B cell (primary cell): ENCODE data around the gene ASCL2. TPM values are rescaled to one million over a fixed set of nuclear protein-coding genes. Genes with fewer than 3 reads are reported as not detected.
A peak's percentile ranks its signal among the peaks of the same experiment; 100 is the strongest.

Source experiments
- ATAC-seq: fragments of 200-7000 bp; cut with Tn5 transposase; one replicate; pipeline ENCODE4 v1.10.0; 2021; ENCODE audit warnings: low read depth, mild to moderate bottlenecking, moderate number of reproducible peaks, moderate library complexity
- CTCF ChIA-PET: fragments of 350-600 bp; sonication (Branson Sonifier 250); formaldehyde crosslinking; loops from one replicate; lab custom pipeline; 2021; ENCODE audit warnings: antibody characterized with exemption, inconsistent platforms; lab: Charles Lee
- POLR2A ChIA-PET: fragments of 350-600 bp; sonication (Branson Sonifier 250); formaldehyde crosslinking; loops from one replicate; lab custom pipeline; 2021; ENCODE audit warnings: antibody characterized with exemption; lab: Charles Lee
- DNase-seq: peaks from one replicate; pipeline ENCODE4 v3.0.0; 2013
- H2AFZ ChIP-seq: 2 replicates; pipeline ENCODE4 v1.6.1; 2012; ENCODE audit warnings: mild to moderate bottlenecking, low read depth, low read length; ENCODE audit not compliant: insufficient read depth, poor library complexity, severe bottlenecking
- H3K27ac ChIP-seq, 2 donors: 1 replicate in 1 of 2; 2 replicates in 1 of 2; pipeline ENCODE4 v1.5.1; 2012 to 2013; ENCODE audit warnings: low read length in 2 of 2, mild to moderate bottlenecking in 2 of 2, moderate library complexity in 1 of 2
- H3K27me3 ChIP-seq, 4 experiments: fragments of 200-600 bp in 1 of 4; sonication (generic) in 1 of 4; replicated peaks in 1 of 4; 1 replicate in 2 of 4; 2 replicates in 2 of 4; pipeline versions ENCODE4 v1.6.1 to v1.7.0; 2013 to 2016; ENCODE audit warnings: low read length in 3 of 4, mild to moderate bottlenecking in 2 of 4, mixed read lengths in 1 of 4, moderate library complexity in 1 of 4; ENCODE audit not compliant: insufficient read depth in 4 of 4, control insufficient read depth in 3 of 4; ENCODE audit errors: control extremely low read depth in 1 of 4
- H3K36me3 ChIP-seq, 2 experiments: replicated peaks in 1 of 2; 1 replicate in 1 of 2; 2 replicates in 1 of 2; pipeline versions ENCODE4 v1.6.1 to v1.7.1; 2013; ENCODE audit warnings: low read length in 1 of 2; ENCODE audit not compliant: insufficient read depth in 2 of 2, control insufficient read depth in 1 of 2; ENCODE audit errors: control extremely low read depth in 1 of 2, extremely low read depth in 1 of 2
- H3K4me1 ChIP-seq, 2 donors: fragments of 200-600 bp in 1 of 2; sonication (generic) in 1 of 2; 1 replicate in 1 of 2; 2 replicates in 1 of 2; pipeline versions ENCODE4 v1.5.1 to v1.6.1; 2013 to 2017; ENCODE audit warnings: low read length in 2 of 2; ENCODE audit not compliant: control insufficient read depth in 2 of 2, insufficient read depth in 2 of 2
- H3K4me2 ChIP-seq: replicated peaks from 2 replicates; pipeline ENCODE3; 2012; ENCODE audit warnings: mild to moderate bottlenecking, low read depth, low read length; ENCODE audit not compliant: poor library complexity, severe bottlenecking
- H3K4me3 ChIP-seq, 5 experiments: fragments of 200-600 bp in 1 of 5; sonication (generic) in 1 of 5; 1 replicate in 3 of 5; 2 replicates in 2 of 5; pipeline versions ENCODE4 v1.5.1 to v1.7.0; 2011 to 2016; ENCODE audit warnings: low read length in 4 of 5, mild to moderate bottlenecking in 4 of 5, low read depth in 2 of 5, control low read depth in 1 of 5, moderate library complexity in 1 of 5; ENCODE audit not compliant: insufficient read depth in 1 of 5; ENCODE audit errors: control extremely low read depth in 1 of 5, extremely low read depth in 1 of 5
- H3K79me2 ChIP-seq: fragments of 200-600 bp; sonication (generic); one replicate; pipeline ENCODE4 v1.6.0; 2016; ENCODE audit warnings: low read length; ENCODE audit not compliant: control insufficient read depth, insufficient read depth
- H3K9ac ChIP-seq: fragments of 200-600 bp; sonication (generic); 2 replicates; pipeline ENCODE4 v1.6.1; 2017; ENCODE audit warnings: mild to moderate bottlenecking, low read length, moderate library complexity
- H3K9me3 ChIP-seq, 3 donors: one replicate each; pipeline versions ENCODE4 v1.6.1 to v1.7.1; 2013; ENCODE audit warnings: low read length in 2 of 3; ENCODE audit not compliant: control insufficient read depth in 2 of 3, insufficient read depth in 1 of 3; ENCODE audit errors: control extremely low read depth in 1 of 3
- H4K20me1 ChIP-seq: 2 replicates; pipeline ENCODE4 v1.6.0; 2012; ENCODE audit warnings: mild to moderate bottlenecking, low read length; ENCODE audit not compliant: insufficient read depth, control insufficient read depth, poor library complexity, severe bottlenecking
- H3K27ac Mint-ChIP-seq: one replicate; pipeline ENCODE4 v1.8.0; 2021; ENCODE audit warnings: mixed read lengths
- H3K27me3 Mint-ChIP-seq: one replicate; pipeline ENCODE4 v1.8.0; 2021; ENCODE audit warnings: mixed read lengths
- H3K4me1 Mint-ChIP-seq: one replicate; pipeline ENCODE4 v1.8.0; 2021; ENCODE audit warnings: mixed read lengths
- H3K4me3 Mint-ChIP-seq: one replicate; pipeline ENCODE4 v1.8.0; 2021; ENCODE audit warnings: mixed read lengths
- H3K9me3 Mint-ChIP-seq: one replicate; pipeline ENCODE4 v1.8.0; 2022; ENCODE audit warnings: mixed read lengths; ENCODE audit not compliant: insufficient read depth
- EZH2 ChIP-seq: IDR thresholded peaks from 2 replicates; pipeline ENCODE4 v1.6.1; 2012; ENCODE audit warnings: borderline replicate concordance, low read depth, mild to moderate bottlenecking, moderate library complexity, low read length; ENCODE audit not compliant: insufficient read depth, poor library complexity, severe bottlenecking
- WGBS: methylation state at CpG from one replicate; pipeline ENCODE4 v1.1.5; 2013; ENCODE audit warnings: missing lambda C conversion rate; ENCODE audit not compliant: insufficient coverage; 5-methylcytosine and 5-hydroxymethylcytosine counted together
- intact Hi-C: fragments of 100-400 bp; cut with micrococcal nuclease; formaldehyde crosslinking; loops from one replicate; pipeline ENCODE4 v1.10.0; 2022
- polyA minus RNA-seq: library from RNA; depleted of rRNA, polyadenylated mRNA; stranded (reverse); fragments of >200 nt; gene quantifications from 2 replicates; pipeline ENCODE4 v1.2.3, GENCODE V29; 2012
- polyA plus RNA-seq: library from polyadenylated mRNA; depleted of rRNA; stranded (reverse); fragments of >200 nt; gene quantifications from 2 replicates; pipeline ENCODE4 v1.2.3, GENCODE V29; 2012
- total RNA-seq, 2 donors: library from RNA; stranded (reverse); fragments of 120-200 nt in 1 of 2; gene quantifications; 1 replicate in 1 of 2; 2 replicates in 1 of 2; pipeline versions ENCODE4 v1.2.3 to v1.2.4, GENCODE V29; 2013 to 2022
- TF ChIP-seq, protein P1 (sequence below): fragments of 200-600 bp; IDR thresholded peaks from one replicate; pipeline ENCODE4 v1.8.0; 2022; ENCODE audit warnings: antibody characterized with exemption, mild to moderate bottlenecking

The ASCL2 gene, protein sequence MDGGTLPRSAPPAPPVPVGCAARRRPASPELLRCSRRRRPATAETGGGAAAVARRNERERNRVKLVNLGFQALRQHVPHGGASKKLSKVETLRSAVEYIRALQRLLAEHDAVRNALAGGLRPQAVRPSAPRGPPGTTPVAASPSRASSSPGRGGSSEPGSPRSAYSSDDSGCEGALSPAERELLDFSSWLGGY
- total RNA-seq (2.0 and 2.2 TPM in 2 replicates), polyA plus RNA-seq (1.6 and 2.1 TPM in 2 replicates), polyA minus RNA-seq (4.7 and 4.9 TPM in 2 replicates)
- 0.23 TPM for total RNA-seq (2013)

DNA sequence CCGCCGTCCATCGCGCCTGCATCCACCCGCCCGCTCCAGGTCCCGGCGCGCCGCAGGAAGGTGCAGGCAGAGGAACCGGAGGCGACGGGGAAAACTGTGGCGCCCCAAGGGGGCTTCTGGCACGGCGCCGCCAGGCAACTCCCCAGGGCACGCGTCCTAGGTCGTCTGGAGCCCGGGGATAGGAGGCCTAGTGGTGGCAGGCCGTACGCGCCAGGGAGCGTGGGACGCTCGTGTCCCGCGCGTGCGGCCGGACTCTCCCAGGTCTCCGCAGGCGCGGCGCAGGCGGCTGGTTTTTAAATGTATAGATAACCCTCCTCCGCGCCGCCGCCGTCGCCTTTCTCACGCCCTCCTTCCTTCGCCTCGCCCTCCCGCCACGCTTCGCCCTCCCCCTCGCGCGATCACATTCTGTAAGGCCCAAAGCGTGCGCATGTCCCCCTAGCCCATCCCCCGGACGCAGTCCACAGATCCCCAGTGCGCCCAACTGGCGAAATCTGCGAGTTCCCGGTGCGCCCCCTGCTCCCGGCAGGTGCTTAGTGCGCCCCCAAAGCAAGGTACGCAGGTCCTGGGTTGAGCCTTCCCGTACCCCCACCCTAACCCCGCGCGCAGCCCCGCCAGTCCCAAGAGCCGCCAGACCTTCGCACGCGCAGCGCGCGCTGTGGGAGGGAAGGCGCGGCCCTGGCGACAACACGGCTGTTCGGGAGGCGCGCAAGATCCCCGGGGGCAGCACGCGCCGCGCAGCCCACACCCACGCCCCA is at the start of gene ASCL2:
ASCL2 (minus strand) TSS at position 267 of the 755 bp plus-strand sequence; CDS start at position 11, 256 bp downstream.
- no peak within 1 kb of the TSS for H3K27ac ChIP-seq
- H3K4me2 ChIP-seq: peak within 1 kb of the TSS; percentile 92
- Mint-ChIP-seq H3K4me3 (peak within 1 kb of the TSS; percentile 85), H3K4me1 (peaks cover 38% of the 10 kb centered on the region), H3K27me3 (peaks cover 2% of the 10 kb centered on the region), H3K27ac (peak within 1 kb of the TSS; percentile 84), H3K9me3 (no peaks in the 10 kb centered on the region)
- H2AFZ ChIP-seq: peak within 1 kb of the TSS; percentile 79
- H3K4me3 ChIP-seq: peak within 1 kb of the TSS; percentile 31 to 75 (median 52)
- WGBS: 8% methylated on average over 83 of the region's 89 CpGs
- no peak for TF ChIP-seq EZH2
- TF ChIP-seq, protein P1, sequence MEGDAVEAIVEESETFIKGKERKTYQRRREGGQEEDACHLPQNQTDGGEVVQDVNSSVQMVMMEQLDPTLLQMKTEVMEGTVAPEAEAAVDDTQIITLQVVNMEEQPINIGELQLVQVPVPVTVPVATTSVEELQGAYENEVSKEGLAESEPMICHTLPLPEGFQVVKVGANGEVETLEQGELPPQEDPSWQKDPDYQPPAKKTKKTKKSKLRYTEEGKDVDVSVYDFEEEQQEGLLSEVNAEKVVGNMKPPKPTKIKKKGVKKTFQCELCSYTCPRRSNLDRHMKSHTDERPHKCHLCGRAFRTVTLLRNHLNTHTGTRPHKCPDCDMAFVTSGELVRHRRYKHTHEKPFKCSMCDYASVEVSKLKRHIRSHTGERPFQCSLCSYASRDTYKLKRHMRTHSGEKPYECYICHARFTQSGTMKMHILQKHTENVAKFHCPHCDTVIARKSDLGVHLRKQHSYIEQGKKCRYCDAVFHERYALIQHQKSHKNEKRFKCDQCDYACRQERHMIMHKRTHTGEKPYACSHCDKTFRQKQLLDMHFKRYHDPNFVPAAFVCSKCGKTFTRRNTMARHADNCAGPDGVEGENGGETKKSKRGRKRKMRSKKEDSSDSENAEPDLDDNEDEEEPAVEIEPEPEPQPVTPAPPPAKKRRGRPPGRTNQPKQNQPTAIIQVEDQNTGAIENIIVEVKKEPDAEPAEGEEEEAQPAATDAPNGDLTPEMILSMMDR: no peak
- peaks cover 0 to 36% (median 9%) of the 10 kb centered on the region in 4 experiments for H3K27me3 ChIP-seq
- H3K4me1 ChIP-seq: peaks cover 33 to 44% of the 10 kb centered on the region in 2 donors
- CTCF ChIA-PET: interaction anchor here (1.0 to 2.3 kb wide), 4 partner anchors 31 to 150 kb away, joined by 4 to 12 read pairs (median 5); partner anchors contain the start of genes C11orf21 and TSPAN32
- no peaks in the 10 kb centered on the region for H4K20me1 ChIP-seq
- DNase-seq (no peak), ATAC-seq (no peak)
- H3K79me2 ChIP-seq: no peaks in the 10 kb centered on the region
- peaks cover 0 to 24% (median 0%) of the 10 kb centered on the region in 3 donors for H3K9me3 ChIP-seq
- H3K36me3 ChIP-seq: no peaks in the 10 kb centered on the region
- intact Hi-C loops: loop anchor here (1.0 kb wide), 1 partner anchor 29 kb away; no protein-coding TSS in a partner anchor
- POLR2A ChIA-PET: interaction anchor here (0.9 kb wide), 1 partner anchor 31 kb away, joined by 3 read pairs; the partner anchor contains the start of gene C11orf21
- H3K9ac ChIP-seq: peak within 1 kb of the TSS; percentile 69
